M059J (cell line): ENCODE data around the gene PTPRT. TPM values are rescaled to one million over a fixed set of nuclear protein-coding genes. Genes with fewer than 3 reads are reported as not detected.
"Not testable (repeated sequence)": the region's sequence is repeated elsewhere in the genome, so short reads cannot be mapped to it uniquely, and the experiment has no call there.

Source experiments
- DNase-seq: peaks from one replicate; pipeline ENCODE4 v3.0.0-alpha.2; 2012; ENCODE audit warnings: low read depth
- total RNA-seq: library from RNA; depleted of rRNA; stranded (reverse); fragments of >200 nt; shearing (Covaris generic); gene quantifications from 2 replicates; pipeline ENCODE4 v1.2.3, GENCODE V29; 2014

PTPRT gene
- total RNA-seq, 1 experiment from 2014 or later, result not detected

DNA sequence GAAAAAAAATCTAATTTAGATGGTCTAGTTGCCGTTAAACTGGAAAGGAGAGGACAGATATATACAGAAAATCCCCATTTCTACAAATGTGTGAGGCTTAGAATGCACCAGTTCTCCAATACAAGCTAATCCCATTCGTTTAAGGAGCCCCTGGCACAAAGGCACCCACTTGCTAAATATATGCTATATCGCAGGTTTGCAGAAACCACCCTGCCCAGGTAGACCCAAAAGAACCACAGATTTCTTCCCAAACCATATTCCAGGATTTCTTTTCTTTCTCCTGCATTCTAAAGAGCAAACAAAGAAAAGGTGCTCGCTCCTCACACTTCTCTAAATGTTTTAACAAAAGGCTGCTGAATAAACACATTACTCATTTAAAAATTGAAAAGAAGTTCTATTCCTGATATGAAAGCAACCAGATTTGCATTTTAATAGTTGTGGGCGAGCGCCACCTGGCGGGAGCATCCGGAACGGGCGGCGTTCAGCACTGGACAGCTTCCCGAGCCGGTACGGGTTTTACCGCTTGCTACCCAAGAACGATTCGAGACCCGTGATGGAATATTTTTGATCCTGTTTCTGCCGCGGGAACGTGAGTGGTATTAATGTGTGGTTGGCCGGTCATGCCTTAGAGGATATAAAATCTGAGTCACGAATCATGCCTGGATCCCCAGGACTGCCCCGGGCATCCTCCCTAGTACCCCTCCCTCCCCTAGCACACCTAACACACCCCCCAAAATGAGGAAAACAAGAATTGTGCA lies 2.1 kb downstream of the PTPRT start:
- DNase-seq, result peak; percentile 59

DNA sequence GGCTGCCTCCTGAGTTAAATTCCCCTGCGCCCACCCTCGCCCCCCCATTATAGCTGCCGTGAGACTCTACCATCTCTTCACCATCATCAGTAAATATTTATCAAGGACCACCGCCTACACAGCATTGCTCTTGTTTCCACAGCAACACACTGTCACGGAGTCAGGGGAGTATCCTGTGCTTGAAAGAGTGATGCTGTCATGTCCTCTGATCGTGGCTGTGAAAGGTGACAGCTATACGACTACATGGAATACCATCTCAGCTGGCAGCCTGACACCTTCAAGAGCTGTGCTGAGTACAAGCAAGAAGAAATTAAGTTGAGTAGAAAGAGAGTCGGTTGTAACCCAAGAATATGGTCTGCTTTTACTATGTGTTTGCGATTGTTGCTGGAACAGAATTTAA lies 3.4 kb downstream of the PTPRT start:
- DNase-seq, result no peak

DNA sequence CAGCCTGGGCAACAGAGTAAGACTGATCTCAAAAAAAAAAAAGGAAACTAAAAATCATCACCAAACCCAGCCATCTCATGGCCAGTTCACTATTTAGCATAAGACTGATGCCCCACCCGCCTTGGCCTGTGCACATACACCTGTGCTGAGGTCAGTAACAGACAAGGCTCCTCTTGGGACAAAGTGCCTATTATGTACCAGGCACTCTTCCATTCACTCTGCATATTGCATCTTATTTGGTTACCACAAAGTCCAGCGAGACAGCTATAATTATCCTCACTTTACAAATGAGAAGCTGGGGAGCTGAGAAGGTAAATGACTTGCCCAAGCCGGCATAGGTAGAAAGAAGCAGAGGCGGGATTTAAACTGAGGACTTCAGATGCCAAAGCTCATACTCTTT lies 3.8 kb downstream of the PTPRT start:
- DNase-seq, result no peak

DNA sequence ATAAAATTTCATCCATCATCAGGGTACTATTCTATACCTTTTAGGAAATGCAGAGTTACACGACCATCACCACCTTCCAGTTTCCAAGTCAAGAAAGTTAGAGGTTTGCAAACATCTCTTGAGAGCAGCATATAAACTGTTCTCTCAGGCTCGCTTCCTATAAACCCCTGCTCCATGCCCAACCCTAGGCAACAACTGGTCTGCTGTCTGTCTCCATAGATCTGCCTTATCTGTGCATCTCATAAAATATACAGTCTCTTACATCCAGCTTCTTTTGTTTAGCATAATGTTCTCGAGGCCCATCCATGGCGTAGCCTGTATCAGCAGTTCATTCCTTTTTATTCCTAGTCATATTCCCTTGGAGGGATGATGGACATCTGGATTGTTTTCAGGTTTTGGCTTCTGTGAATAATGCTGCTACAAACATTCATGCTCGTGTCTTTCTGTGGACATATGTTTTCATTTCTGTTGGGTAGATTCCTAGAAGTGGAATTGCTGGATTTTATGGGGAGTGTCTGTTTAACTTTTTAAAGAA lies 6.1 kb downstream of the PTPRT start:
- DNase-seq, result no peak

- no peak for DNase-seq
Observed at GRCh38 chr20:43178080-43178479, 11.6 kb downstream of the PTPRT start.

DNA sequence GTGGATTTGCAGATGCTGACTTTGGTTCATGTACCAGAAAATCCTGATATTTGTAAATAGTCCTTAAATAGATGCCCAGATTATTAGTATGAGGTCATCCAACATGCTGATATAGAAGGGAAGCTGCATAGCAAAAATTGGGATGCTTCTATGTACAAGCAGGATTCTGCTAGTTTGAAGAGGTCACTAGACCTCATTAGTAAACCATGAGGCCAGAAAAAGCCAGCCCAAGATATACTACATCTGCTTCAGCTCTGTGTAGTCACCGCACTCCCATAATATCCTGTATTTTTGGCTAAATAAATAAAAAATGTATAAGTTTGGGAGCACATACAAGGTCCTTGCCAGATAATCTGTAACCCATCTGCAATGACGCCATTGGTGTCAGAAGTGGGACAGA lies 13.0 kb downstream of the PTPRT start:
- no peak for DNase-seq

GRCh38 chr20:43171930-43172329 lies 17.8 kb downstream of the PTPRT start:
- DNase-seq, result no peak

- no peak for DNase-seq
Observed at GRCh38 chr20:43170771-43171170, 18.9 kb downstream of the PTPRT start.

- no peak for DNase-seq
Observed at GRCh38 chr20:43167615-43168014, 22.1 kb downstream of the PTPRT start.

- DNase-seq, result no peak
Observed at GRCh38 chr20:43167021-43167420, 22.7 kb downstream of the PTPRT start.

DNA sequence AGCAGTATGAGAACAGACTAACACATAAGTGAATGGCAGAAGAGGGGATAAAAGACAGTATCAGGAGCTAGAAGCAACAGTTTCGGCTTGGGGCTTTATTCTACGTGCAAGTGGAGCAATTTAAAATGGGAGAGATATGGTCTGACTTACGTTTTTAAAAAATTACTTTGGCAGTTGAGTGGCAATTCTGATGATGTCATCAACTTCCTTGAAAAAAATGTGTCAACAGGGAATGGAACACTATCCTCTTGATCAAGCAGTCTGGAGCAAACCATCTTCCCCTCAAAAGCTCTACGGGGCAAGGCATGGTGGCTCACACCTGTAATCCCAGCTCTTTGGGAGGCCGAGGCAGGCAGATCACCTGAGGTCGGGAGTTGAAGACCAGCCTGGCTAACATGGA lies 24.1 kb downstream of the PTPRT start:
- DNase-seq, result no peak

DNA sequence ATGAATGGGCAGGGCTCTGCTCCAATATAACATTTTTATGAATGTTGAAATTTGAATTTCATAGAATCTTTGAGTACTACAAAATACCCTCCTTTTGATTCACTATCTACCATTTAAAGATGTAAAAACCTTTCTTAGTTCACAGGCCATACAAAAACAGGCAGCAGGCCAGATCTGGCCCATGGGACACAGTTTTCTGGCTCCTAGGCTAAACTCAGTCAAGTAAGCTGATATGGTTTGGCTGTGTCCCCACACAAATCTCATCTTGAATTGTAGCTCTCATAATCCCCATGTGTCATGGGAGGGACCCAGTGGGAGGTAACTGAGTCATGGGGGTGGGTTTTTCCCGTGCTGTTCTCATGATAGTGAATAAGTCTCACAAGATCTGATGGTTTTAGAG lies 25.0 kb downstream of the PTPRT start:
- not testable (repeated sequence) for DNase-seq

GRCh38 chr20:43161716-43162115 lies 28.0 kb downstream of the PTPRT start:
- DNase-seq, result no peak

GRCh38 chr20:43160941-43161340 lies 28.8 kb downstream of the PTPRT start:
- no peak for DNase-seq

DNA sequence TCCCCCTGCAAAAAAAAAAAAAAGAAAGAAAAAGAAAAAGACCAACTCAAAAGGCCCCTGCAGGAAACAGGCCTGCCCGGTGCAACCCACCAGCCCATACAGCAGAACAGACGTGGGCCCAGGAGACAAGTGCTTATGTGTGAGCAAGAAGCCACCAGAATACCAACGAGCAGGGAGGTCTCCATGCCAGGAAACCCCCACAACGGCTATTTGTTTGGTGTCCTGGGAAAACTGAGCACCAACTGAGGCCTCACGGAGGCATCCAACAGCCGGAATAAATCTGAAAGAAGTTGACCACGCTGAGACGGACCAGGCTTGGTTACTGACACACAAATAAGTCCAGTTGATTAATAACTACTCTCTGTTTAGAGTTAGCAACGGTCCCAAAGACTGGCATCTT lies 29.7 kb downstream of the PTPRT start:
- DNase-seq, result no peak

- DNase-seq, result no peak
Observed at GRCh38 chr20:43155366-43156100, 34.2 kb downstream of the PTPRT start.

- no peak for DNase-seq
Observed at GRCh38 chr20:43151901-43152300, 37.8 kb downstream of the PTPRT start.

- DNase-seq, result no peak
Observed at GRCh38 chr20:43151256-43151655, 38.5 kb downstream of the PTPRT start.

DNA sequence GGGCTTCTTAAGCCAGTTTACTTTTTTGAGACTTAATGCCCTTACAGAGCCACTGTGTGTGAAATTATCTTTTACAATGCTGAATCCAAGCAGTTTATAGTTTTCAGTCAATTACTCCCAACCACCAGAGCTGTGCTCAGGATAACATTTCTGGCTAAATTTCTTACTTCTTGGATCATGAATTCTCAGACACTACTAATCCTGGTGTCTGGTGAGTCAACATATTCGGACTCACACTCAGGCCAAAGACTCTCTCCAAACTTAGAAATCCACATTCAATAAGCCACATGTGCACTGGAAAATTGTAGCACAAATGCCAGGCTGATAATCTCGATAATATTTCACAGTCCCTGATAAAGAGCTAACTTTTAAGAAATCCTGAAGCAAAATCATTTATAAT lies 49.0 kb downstream of the PTPRT start:
- DNase-seq, result no peak

- no peak for DNase-seq
Observed at GRCh38 chr20:43138061-43138770, 51.5 kb downstream of the PTPRT start.

DNA sequence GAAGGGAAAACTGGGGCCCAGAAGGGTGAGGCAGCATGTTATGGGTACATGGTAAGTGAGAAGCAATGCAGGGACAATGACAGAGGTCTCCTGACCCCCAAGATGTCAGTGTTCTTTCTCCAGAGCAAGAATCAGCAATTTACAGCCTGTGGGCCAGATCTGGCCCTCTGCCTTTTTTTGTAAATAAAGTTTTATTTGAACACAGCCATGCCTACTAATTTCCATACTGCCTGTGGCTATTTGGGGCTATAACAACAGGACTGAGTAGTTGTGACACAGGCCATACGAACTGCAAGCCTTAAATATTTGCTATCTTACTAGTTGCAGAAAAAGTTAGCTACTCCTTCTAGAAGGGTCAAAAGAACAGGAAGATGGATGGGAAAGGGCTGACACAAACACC lies 52.5 kb downstream of the PTPRT start:
- DNase-seq, result no peak

- DNase-seq, result no peak
Observed at GRCh38 chr20:43124241-43124640, 65.5 kb downstream of the PTPRT start.

DNA sequence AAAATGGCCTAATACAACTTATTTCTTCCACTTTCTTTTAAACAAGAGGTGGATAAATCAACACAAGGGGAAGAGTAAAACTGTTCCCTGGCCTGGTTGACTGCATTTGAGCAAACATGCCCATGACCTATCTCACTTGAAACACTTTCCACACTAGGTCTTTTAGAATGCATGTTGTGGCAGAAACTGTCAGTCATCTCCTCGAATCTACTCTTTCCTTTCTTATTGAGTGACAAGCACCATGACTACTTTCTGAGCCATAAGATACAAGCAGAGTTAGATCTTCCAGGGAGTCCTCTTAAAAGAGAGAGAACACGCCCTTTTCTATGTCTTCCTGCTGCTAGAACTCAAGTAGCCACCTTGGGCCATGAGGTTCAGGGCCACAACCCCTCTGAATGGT lies 66.5 kb downstream of the PTPRT start:
- no peak for DNase-seq
